ENCODE measurements around the gene FGGY.

Gene FGGY

DNA sequence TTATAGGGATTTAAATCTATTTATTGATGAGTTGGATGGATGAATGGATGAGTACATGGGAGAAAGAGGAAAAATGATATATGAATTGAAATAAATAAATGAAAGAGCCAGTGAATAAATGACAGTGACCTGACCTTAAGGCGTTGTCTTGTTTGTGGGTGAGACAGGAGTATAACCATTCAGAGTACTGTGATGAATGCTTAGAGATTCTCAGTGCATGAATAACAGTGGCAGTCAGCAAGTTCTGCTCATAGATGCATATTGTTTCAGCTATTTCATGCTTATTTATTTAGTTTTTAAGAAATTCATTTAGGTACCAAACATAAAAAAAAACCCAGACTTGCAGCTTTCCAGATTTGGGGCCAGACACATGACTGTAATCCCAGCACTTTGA, 116.4 kb downstream of the FGGY start:
- DNase-seq (ENCODE audit: low read depth in 2 of 2) = no peak

DNA sequence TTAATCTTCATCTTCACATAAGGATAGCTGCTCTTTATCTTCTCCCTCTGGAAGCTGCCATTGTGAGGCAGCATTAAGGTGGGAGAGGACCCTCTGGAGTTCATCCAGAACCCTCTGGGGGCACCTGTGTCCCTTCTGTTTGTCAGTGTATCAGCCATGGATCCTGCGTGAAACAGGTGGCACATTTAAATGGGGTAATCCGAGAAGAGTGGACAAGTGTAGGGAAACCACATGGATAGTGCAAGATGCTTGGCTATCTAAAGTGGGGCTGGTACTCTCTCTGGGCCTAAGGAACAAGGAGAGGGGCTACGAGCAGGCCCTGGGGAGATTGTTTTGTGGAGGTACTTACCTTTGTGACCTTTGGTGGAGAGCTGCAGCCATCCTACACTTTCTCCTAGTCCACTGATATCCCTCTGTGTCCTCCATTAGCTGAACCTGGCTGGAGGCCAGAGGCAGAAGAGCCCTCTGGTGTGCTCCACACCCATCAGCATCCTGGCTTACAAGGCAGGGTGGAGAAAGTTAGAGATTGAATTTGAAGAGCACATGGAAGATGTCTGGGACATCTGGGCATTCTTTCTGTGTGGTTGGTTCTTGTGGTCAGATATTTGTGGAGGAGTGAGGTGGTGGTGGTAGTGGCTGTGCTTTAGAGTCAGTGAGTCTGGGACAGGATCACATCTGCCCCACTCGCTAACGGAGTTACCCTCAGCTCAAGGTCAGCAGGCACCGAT, 117.7 kb downstream of the FGGY start:
- DNase-seq (ENCODE audit: low read depth in 2 of 2) = no peak

DNA sequence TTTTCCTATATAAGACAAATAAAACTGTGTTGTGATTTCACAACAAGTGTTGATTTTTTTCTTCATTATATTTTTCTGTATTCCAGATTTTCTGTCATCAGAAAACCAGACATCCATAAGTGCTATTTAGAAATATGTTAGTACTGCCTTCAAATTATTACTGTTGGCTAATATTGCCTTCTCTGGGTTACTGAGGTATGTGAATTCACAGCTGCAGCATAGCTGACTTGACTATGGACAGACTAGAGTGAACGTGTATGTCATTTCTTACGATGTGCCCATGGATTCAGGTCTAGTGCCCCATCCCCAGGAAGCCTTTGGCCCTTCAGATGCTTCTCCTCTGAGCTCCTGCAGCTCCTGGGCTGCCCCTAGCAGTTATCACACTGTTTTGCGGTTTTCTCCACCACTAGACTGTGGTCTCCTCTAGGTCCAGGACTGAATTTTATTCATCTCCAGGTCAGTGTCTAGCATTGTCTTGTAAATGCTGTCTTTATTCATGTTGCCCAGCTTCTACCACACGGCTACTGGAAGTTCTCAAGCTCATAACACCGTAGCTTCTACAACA, 118.5 kb downstream of the FGGY start:
- DNase-seq (ENCODE audit: low read depth in 2 of 2) = no peak

DNA sequence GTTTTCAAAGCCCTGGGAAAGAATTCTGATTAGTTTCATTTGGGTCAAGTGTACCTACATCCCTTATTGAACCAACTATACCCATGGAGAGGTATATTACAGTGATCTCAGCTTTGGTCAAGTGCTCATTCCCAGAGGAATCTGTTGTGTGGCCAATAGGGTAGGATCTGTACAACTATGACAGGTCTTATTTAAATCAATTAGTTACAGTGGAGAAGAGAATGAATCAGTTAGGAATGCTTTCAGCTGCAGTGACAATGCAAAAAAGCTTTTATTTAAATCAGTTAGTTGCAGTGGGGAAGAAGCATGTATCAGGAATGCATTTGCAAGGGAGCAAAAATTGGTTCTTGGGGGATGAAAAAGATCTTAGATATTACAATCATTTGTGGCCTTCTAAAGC, 119.0 kb downstream of the FGGY start:
- DNase-seq (ENCODE audit: low read depth in 2 of 2) = no peak

DNA sequence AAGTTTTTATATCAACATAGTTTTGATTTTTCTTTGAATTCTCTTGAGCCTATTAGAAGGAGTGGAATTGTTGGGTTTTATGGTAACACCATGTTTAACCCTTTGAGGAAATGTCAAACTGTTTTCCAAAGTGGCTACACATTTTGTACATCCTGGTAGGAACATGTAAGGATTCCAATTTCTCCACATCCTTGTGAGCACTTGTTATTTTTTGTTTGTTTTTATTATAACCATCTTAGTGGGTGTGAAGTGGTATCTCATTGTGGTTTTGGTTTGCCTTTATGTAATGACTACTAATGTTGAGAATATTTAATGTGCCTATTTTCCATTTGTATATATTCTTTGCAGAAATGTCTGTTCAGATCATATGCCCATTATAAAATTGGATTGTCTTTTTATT, 120.5 kb downstream of the FGGY start:
- no peak for DNase-seq (ENCODE audit: low read depth in 2 of 2)

DNA sequence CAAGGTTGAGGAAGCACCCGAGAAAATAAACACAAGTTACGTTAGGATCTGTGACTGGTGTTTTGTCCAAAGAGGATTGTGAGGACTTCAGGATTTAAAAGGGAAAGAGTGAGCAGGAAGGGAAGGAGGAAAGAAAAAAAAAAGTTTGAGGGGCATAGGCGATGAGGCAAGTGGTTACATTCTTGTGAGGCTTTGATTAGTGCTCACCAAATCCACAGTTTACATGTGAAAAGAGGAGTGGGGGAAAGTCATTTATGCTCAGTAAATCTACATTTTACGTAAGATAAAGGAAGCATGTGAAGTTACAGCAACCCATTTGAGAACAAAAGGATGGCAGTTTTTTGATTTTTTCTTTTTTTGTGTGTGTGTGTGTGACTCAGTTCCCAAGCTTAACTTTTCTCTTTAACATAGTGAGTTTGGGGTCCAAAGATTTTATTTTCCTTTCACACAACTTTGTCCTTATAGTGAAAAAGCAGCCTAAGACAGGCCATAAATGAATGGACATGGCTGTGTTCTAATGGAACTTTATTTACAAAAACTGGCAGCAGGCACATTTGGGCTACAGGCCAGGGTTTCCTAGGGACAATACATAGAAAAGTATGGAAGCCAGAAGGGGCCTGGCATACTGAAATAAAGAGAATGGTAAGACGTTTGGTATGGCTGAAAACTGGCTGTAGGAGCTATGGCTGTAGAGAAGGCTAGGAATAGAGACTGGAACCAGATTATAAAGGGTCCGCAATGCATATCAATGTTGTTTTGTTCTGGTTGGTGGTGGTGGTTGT, 121.7 kb downstream of the FGGY start:
- DNase-seq (ENCODE audit: low read depth in 2 of 2) = no peak

DNA sequence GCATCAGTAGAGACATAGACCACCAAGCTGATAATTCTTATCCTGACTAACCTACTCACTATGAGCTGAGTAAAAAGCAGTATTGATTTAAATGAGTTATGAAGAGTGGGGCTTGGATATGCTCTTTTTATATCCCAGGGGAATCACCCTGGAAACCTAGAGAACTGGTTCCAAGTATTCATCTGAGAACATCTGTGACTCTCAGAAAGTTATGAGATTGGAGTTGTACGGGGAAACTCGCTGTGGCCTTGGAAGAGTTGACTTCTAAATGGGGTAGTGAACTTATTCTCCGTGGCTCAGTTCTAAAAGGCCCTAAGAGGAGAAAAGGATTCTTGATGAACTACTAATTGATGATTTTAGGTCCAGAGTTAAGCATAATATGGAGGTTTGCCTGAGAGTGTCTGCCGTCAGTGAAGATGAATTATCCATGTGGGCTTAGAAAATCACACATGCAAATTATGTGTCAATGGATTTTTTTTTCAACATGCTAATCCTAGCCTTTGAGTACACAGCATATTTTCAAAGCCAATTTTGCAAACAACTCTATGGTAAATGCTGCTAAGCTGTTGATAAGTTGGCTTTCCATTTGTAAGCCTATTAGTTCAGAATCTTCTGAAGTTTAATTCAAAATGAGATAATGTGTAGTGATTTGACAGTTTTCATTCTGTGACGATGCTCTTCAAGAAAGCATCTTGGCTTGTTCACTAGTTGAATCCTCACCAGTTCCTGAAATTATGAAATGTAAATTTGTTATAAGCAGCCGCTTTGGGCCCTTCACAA, 122.7 kb downstream of the FGGY start:
- no peak for DNase-seq (ENCODE audit: low read depth in 2 of 2)

DNA sequence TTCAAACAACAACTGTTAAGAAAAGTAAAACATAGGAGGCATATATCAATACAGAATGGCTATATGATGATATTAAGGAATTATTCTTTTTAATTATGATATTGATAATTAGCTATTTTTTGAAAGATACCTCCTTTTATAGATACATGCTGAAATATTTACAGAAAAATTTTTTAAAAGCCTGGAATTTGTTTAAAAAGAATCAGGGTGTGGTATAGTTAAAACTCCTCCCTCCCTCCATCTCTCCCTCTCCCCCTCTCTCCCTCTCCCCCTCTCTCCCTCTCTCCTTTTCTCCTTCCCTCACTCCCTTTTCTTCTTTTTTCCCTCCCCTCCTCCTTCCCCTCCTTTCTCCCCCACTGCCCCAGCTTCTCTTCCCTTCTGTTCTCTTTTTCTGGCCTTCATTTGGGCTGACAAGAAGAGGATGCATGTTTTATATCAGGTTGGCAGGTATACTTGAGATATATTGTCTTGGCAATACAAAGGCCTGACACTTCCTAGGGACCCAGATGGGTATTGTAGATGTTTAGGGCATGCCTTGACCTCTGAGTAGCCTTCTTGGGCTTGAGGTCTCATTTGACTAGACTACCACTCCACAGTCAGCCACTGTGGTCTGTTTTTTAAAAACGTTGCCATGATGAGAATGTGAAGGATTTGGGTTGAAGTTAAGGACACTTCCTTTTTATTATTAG, 124.5 kb downstream of the FGGY start:
- no peak for DNase-seq (ENCODE audit: low read depth in 2 of 2)

DNA sequence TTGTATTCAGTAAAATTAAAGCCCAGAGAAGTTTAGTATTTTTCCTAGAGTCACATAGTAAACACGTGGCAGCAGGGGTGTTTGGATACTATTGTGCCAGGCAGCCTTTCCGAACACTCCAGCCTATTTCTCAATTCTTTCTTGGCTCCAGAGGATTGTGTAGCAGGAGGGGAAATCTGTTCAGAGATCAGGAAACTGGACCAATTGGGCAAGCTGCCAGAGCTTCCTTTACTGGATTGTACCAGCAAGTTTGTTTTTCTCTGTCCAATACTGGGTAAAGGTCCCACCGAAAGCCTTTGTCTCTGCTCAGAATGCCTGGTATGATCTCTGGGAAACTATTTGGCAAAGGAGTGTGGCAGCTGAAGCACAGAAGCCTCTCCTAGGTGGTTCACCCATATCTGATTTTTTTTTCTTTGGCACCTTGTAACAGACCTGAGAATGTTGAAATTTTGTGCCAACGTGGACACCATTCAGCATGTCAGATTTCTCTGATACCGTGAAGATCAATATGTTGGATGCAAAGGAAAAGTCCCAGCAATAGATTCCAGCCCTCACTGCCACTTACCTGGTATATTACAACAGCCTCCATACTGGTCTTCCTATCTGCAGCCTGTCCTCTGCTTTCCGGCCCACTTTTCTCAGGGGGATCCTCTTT, 126.2 kb downstream of the FGGY start:
- DNase-seq (ENCODE audit: low read depth in 2 of 2) = no peak

DNA sequence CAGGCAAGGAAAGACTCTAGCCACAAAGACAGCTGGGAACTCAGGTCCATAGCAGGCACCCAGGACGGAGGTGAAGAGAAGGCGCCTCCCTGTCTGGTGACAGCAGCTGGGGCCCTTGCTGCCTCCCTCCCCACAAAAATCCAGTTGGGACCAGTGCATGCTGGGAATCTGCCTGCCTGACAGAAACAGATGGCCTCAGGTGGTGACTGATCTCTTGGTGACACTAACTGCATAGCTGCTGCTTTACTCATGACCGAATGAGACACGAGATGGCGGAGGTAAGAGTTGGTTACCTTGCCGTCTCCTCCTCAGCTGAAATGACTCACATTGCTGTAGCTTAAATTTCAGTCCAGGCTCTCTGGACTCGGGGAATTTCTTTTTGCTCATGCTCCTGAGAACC, 130.3 kb downstream of the FGGY start:
- no peak for DNase-seq (ENCODE audit: low read depth in 2 of 2)

DNA sequence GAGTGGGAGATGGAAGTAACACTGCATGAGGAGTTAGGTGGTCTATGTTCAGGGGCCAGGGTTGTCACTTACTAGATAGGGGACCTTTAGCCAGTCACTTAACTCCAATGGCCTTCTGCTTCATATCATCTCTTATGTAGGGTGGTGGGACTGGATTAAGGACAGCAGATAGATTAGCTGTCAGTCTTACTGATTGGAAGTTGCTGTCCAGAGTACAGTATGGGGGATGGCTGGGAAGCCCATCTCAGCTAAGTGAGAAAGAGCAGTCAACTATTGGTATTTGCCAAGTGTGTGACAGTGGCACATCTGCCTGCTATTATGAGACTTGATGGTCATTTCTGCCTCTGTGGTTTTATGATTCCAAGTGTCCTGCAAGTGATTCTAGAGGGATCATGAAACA, 130.9 kb downstream of the FGGY start:
- no peak for DNase-seq (ENCODE audit: low read depth in 2 of 2)

DNA sequence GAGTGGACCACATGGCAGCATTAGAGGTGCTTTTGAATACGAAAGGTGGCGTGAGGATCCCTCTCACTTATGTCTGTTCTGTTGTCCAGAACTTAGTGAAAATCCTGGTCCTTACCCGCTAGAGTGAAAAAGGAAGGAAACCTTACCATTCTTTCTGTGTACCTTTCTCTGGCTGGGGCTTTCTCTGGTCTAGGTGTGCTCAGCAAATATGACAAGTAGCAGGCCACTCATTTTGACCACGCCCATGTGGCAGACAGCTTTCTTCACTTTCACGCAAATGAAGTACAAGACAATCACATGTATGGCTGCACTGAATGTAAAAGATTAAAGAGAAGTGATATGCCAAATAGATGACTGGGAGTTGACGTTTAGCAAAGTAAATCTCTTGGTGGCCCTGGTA, 131.9 kb downstream of the FGGY start:
- no peak for DNase-seq (ENCODE audit: low read depth in 2 of 2)

DNA sequence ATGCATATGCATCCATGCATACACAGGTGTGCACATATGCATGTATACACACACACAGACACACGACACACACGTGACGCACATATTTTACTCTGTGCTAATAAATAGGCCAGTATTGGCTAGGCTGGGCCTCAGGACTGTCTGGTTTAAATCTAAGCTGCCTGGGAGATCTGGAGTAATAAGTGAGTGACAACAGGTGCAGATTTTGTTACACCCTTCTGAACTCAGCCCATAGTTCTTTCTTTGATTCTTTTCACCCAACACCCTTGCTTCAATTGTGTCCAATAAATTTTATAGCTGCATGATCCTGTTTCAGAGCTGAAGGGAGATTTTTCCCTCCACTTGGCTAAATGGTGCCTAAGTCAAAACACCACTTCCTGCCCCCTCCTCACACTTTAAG, 132.8 kb downstream of the FGGY start:
- DNase-seq (ENCODE audit: low read depth in 2 of 2) = no peak

DNA sequence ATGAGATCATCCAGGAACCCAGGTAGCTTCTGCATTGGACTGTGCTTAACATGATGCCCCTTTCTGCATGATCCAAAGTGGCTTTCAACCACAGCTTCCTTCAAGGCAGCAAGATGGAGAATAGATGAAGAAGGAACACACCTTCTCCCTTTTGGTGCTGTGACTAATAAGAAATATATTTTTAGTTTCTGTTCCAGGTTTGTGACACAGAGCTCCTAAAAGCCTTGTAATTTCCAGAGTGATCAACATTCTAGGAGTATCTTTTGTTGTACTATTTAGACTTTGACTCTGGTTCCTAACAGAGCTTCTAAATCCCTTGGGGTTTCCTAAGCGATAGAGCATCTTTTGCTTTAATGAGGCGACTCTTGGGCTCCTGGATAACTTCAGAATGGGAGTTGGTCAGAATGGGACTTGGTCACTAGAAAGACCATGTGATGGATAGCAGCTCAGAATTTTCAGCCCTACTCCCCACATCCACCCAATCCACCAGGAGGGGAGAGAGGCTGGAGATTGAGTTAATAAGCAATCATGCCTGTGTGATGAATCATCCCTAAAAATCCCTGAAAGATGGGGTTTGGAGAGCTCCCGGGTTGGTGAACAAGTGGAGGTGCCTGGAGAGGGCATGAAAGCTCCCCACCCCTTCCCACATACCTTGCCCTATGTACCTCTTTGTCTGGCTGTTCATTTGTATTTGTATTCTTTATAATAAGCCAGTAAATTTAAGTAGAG, 134.8 kb downstream of the FGGY start:
- no peak for DNase-seq (ENCODE audit: low read depth in 2 of 2)

DNA sequence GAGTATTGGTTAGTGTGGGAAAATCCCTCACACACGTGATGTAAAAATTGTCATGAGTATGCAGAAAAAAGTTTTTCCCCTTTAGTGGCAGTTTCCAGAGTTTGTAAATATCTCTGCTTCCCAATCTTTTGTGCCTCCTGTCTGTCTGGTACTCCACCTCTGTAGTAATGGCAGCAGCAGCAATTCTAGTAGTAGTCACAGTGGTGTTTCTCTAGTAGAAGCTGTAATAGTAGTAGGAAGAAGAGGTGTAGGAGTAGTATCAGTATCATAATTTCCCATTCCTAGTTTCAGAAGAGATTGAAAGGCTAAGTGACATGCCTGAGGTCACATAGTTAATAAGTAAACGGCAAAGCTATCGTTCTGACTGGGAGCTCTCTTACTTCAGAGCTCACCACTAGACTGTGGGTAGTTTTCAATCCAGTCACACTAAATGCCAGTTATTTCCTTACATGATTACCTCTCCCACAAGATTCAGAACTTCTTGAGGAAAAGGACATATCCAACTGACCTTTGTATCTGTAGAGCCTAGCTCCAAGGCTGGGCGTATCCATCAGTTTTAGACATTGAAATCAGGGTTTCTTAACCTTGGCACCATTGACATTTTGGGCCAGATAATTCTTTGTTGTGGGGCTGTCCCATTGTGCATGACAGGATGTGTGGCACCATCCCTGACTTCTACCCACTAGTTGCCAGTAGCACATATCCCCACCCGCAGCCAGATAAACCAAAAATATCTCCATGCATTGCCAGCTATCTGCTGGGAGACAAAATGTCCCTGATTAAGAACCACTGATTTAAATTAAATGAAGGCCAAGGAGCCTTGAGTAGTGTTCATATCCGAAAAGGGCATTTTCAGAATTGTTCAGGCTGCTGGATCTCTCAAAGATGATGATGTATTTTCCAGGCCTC, 135.9 kb downstream of the FGGY start:
- DNase-seq (ENCODE audit: low read depth in 2 of 2) = no peak

DNA sequence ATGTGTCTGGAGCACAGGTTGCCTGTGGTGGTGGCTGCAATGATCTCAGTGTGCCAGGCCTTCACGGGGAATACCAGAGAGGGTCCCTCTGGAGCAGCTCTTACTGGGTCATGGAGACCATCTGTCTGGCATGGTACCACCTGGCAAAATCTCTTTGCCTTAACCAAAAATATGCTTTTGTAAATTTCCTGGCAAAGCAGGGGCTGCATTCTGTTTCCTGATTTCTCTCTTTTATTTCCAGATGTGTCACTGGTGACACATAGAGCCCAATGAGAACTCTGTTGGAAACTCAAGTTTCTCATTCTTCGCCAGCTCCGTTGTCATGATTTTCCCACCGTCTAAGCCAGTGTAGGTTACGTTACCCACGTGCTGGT, 136.5 kb downstream of the FGGY start:
- DNase-seq (ENCODE audit: low read depth in 2 of 2) = no peak

DNA sequence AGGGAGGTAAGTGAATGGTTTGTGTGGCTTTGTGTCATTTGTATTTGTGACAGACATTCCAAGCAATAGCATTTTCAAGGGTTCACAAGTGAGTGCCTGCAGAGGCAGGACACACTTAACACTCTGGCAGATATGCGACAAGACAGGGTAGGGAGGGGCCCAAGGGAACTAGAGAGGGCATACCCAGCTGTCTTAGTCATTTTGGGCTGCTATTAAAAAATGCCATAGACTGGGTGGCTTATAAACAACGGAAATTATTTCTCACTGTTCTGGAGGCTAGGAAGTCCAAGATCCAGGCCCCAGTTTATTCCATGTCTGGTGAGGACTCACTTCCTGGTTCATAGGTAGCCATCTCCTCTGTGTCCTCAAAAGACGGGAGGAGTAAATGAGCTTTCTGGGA, 137.4 kb downstream of the FGGY start:
- no peak for DNase-seq (ENCODE audit: low read depth in 2 of 2)

DNA sequence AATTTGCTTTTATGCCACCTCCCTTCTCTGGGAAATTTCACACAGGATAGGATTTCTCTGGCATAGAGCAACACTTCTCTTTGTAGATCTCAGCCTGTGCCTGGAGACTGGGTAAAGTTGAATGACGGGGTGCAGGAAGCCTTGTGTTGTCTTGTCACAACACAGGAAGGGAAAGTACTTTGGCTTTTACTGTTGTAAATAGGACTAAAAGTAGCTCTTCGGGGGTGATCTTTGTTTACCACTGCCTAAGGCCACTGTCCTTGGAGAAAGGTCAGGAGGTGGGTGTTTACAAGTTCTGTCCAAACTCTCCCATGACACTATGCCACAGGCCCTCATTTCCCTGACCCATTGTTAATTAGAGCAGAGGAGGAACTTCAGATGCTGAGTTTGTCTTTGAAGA, 139.7 kb downstream of the FGGY start:
- DNase-seq (ENCODE audit: low read depth in 2 of 2) = no peak

DNA sequence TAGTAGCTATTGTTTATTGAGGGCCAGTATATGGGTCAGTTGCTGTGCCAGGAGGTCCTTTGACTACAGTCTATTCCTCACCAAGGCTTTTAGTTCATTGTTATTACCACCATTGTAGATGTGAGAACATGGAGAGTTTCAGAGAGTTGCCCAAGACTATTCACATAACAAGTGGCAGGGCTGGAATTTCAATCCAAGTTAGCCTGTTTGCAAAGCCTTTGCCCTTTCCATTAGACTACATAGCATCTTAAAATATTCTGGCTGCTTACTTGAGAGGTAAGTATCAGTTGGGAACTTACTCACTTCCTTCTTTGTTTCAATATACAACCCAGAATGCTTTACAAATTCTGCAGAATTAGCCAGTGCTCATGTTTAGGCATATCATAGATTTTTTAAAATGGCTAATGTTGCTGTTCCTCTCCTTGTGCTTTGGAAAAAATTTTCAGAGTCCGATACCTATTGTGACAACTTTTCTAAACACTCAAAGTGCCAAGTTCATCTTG, 141.2 kb downstream of the FGGY start:
- DNase-seq (ENCODE audit: low read depth in 2 of 2) = no peak

All from stimulated activated CD8-positive, alpha-beta memory T cell treated with anti-CD3 and anti-CD28 coated beads, Interleukin-15, amount 100 ng/mL, for 4 hours (primary cell).